HG02588 (cell line): ENCODE measurements around the gene ZNF580.

ENCODE experiments used
- ATAC-seq: cut with Tn5 transposase; IDR thresholded peaks from one replicate; pipeline ENCODE4 v1.9.1; 2021; ENCODE audit warnings: mild to moderate bottlenecking, moderate library complexity; ENCODE audit not compliant: unreplicated experiment

Gene ZNF580

GRCh38 chr19:55656988-55657747, 16.4 kb downstream of the ZNF580 start:
- ATAC-seq = no peak

GRCh38 chr19:55658846-55659459, 18.2 kb downstream of the ZNF580 start:
- no peak for ATAC-seq

- ATAC-seq = no peak
Measured at GRCh38 chr19:55659822-55660221, 19.0 kb downstream of the ZNF580 start.

GRCh38 chr19:55660404-55660803, 19.6 kb downstream of the ZNF580 start:
- no peak for ATAC-seq

GRCh38 chr19:55660991-55661390, 20.2 kb downstream of the ZNF580 start:
- no peak for ATAC-seq

GRCh38 chr19:55661826-55662225, 21.0 kb downstream of the ZNF580 start:
- ATAC-seq = no peak

GRCh38 chr19:55663846-55664536, 23.2 kb downstream of the ZNF580 start:
- no peak for ATAC-seq

- ATAC-seq = no peak
Measured at GRCh38 chr19:55666343-55667005, 25.7 kb downstream of the ZNF580 start.

- ATAC-seq = no peak
Measured at GRCh38 chr19:55667006-55667381, 26.2 kb downstream of the ZNF580 start.

- ATAC-seq = no peak
Measured at GRCh38 chr19:55667511-55667910, 26.7 kb downstream of the ZNF580 start.

GRCh38 chr19:55667958-55668357, 27.2 kb downstream of the ZNF580 start:
- no peak for ATAC-seq

GRCh38 chr19:55668603-55669348, 28.0 kb downstream of the ZNF580 start:
- ATAC-seq = no peak

GRCh38 chr19:55669418-55670279, 28.8 kb downstream of the ZNF580 start:
- no peak for ATAC-seq

- ATAC-seq = no peak
Measured at GRCh38 chr19:55670280-55671053, 29.7 kb downstream of the ZNF580 start.

GRCh38 chr19:55671054-55671378, 30.2 kb downstream of the ZNF580 start:
- no peak for ATAC-seq

- no peak for ATAC-seq
Measured at GRCh38 chr19:55672418-55672817, 31.6 kb downstream of the ZNF580 start.

- ATAC-seq = no peak
Measured at GRCh38 chr19:55673465-55673864, 32.7 kb downstream of the ZNF580 start.

- no peak for ATAC-seq
Measured at GRCh38 chr19:55673889-55674288, 33.1 kb downstream of the ZNF580 start.

- ATAC-seq = no peak
Measured at GRCh38 chr19:55674459-55674840, 33.6 kb downstream of the ZNF580 start.
